Astrocyte (in vitro differentiated cells and primary cell): ENCODE results near the gene LGALS8. TPM values are rescaled to one million over a fixed set of nuclear protein-coding genes. Genes with fewer than 3 reads are reported as not detected.

ENCODE experiments used
- DNase-seq: peaks from one replicate; pipeline ENCODE4 v3.0.0-alpha.2; 2010; ENCODE audit warnings: low read depth
- FAIRE-seq: peaks from 2 replicates; lab custom pipeline; 2011; peaks lifted over from hg19 to GRCh38; lab: Jason Lieb, UNC
- H2AFZ ChIP-seq: 2 replicates; pipeline ENCODE4 v1.6.0; 2012; ENCODE audit warnings: low read depth, low read length, inconsistent platforms
- H3K27ac ChIP-seq: 2 replicates; pipeline ENCODE4 v1.5.1; 2011; ENCODE audit warnings: low read depth, low read length, inconsistent platforms
- H3K27me3 ChIP-seq: 2 replicates; pipeline ENCODE4 v1.6.0; 2011; ENCODE audit warnings: low read length, inconsistent platforms; ENCODE audit not compliant: insufficient read depth
- H3K36me3 ChIP-seq: 2 replicates; pipeline ENCODE4 v1.5.1; 2011; ENCODE audit warnings: low read length, inconsistent platforms; ENCODE audit not compliant: insufficient read depth
- H3K4me1 ChIP-seq: 2 replicates; pipeline ENCODE4 v1.5.1; 2011; ENCODE audit warnings: low read length, inconsistent platforms; ENCODE audit not compliant: insufficient read depth
- H3K4me2 ChIP-seq: 2 replicates; pipeline ENCODE4 v1.6.0; 2012; ENCODE audit warnings: low read length, inconsistent platforms
- H3K4me3 ChIP-seq: 2 replicates; pipeline ENCODE4 v1.5.1; 2011; ENCODE audit warnings: low read depth, mild to moderate bottlenecking, low read length, inconsistent platforms; ENCODE audit not compliant: insufficient read depth
- H3K79me2 ChIP-seq: 2 replicates; pipeline ENCODE4 v1.6.0; 2012; ENCODE audit warnings: mild to moderate bottlenecking, low read length, inconsistent platforms; ENCODE audit not compliant: insufficient read depth
- H3K9ac ChIP-seq: 2 replicates; pipeline ENCODE4 v1.6.0; 2012; ENCODE audit warnings: mild to moderate bottlenecking, low read length, inconsistent platforms
- H3K9me3 ChIP-seq: 2 replicates; pipeline ENCODE4 v1.5.1; 2012; ENCODE audit warnings: low read depth, mild to moderate bottlenecking, low read length, inconsistent platforms; ENCODE audit not compliant: insufficient read depth
- H4K20me1 ChIP-seq: 2 replicates; pipeline ENCODE4 v1.6.0; 2012; ENCODE audit warnings: low read length, inconsistent platforms; ENCODE audit not compliant: insufficient read depth
- H3K27ac Mint-ChIP-seq: one replicate; pipeline ENCODE4 v1.8.0; 2021; ENCODE audit warnings: mild to moderate bottlenecking, mixed read lengths; ENCODE audit not compliant: unreplicated experiment
- H3K27me3 Mint-ChIP-seq: one replicate; pipeline ENCODE4 v1.8.0; 2021; ENCODE audit warnings: low read depth, mixed read lengths; ENCODE audit not compliant: unreplicated experiment
- H3K36me3 Mint-ChIP-seq: one replicate; pipeline ENCODE4 v1.8.0; 2021; ENCODE audit warnings: low read depth, mixed read lengths; ENCODE audit not compliant: unreplicated experiment
- H3K4me1 Mint-ChIP-seq: one replicate; pipeline ENCODE4 v1.8.0; 2021; ENCODE audit warnings: low read depth, mixed read lengths; ENCODE audit not compliant: unreplicated experiment
- H3K4me3 Mint-ChIP-seq: one replicate; pipeline ENCODE4 v1.8.0; 2021; ENCODE audit warnings: mild to moderate bottlenecking, moderate library complexity, mixed read lengths; ENCODE audit not compliant: unreplicated experiment
- H3K9me3 Mint-ChIP-seq: one replicate; pipeline ENCODE4 v1.8.0; 2021; ENCODE audit warnings: mild to moderate bottlenecking, mixed read lengths; ENCODE audit not compliant: unreplicated experiment
- CTCF ChIP-seq: IDR thresholded peaks from 2 replicates; pipeline ENCODE4 v1.5.1; 2011; ENCODE audit warnings: low read depth, mild to moderate bottlenecking, inconsistent platforms, low read length, moderate library complexity; ENCODE audit not compliant: insufficient read depth
- EZH2 ChIP-seq: IDR thresholded peaks from 2 replicates; pipeline ENCODE4 v1.6.1; 2012; ENCODE audit warnings: mild to moderate bottlenecking, low read length, inconsistent platforms; ENCODE audit not compliant: insufficient read depth
- total RNA-seq: library from RNA; stranded (reverse); gene quantifications from 2 replicates; pipeline ENCODE4 v1.2.1, GENCODE V29; 2021

Gene LGALS8
- total RNA-seq, 1 donor from 2014 or later, result 27.9 TPM

- Histone ChIP-seq H3K27me3 (peaks cover 4% of the 10 kb centered on the region), H4K20me1 (no peaks in the 10 kb centered on the region), H3K4me1 (no peaks in the 10 kb centered on the region), H3K9me3 (no peaks in the 10 kb centered on the region), H3K9ac (no peak overlapping the region), H2AFZ (no peak overlapping the region), H3K36me3 (no peaks in the 10 kb centered on the region), H3K4me2 (no peak overlapping the region), H3K27ac (no peak overlapping the region), H3K4me3 (no peak overlapping the region), H3K79me2 (no peaks in the 10 kb centered on the region)
- no peaks in the 10 kb centered on the region for H3K27me3 Mint-ChIP-seq
- DNase-seq (peak; percentile 20), FAIRE-seq (no peak)
- no peaks in the 10 kb centered on the region for H3K9me3 Mint-ChIP-seq
- H3K4me1 Mint-ChIP-seq, result no peaks in the 10 kb centered on the region
- no peak overlapping the region for H3K27ac Mint-ChIP-seq
- TF ChIP-seq EZH2 (no peak), CTCF (peak; percentile 50)
- no peak overlapping the region for H3K4me3 Mint-ChIP-seq
- no peaks in the 10 kb centered on the region for H3K36me3 Mint-ChIP-seq
Observed at GRCh38 chr1:236489710-236490377, 33.9 kb upstream of the LGALS8 start.

GRCh38 chr1:236491469-236492136 is 32.2 kb upstream of the LGALS8 start:
- DNase-seq, result no peak
- Mint-ChIP-seq H3K9me3 (no peaks in the 10 kb centered on the region), H3K27ac (no peak overlapping the region), H3K27me3 (no peaks in the 10 kb centered on the region), H3K4me3 (no peak overlapping the region), H3K4me1 (no peaks in the 10 kb centered on the region), H3K36me3 (no peaks in the 10 kb centered on the region)
- Histone ChIP-seq H3K79me2 (no peaks in the 10 kb centered on the region), H3K27ac (no peak overlapping the region), H3K9ac (no peak overlapping the region), H3K9me3 (no peaks in the 10 kb centered on the region), H3K4me2 (no peak overlapping the region), H3K36me3 (no peaks in the 10 kb centered on the region), H3K4me3 (no peak overlapping the region), H3K27me3 (peaks cover 4% of the 10 kb centered on the region), H3K4me1 (no peaks in the 10 kb centered on the region), H4K20me1 (no peaks in the 10 kb centered on the region), H2AFZ (no peak overlapping the region)
- no peak for FAIRE-seq
- TF ChIP-seq EZH2 (no peak), CTCF (no peak)

GRCh38 chr1:236492378-236492777 is 31.4 kb upstream of the LGALS8 start:
- Mint-ChIP-seq H3K9me3 (no peaks in the 10 kb centered on the region), H3K4me1 (no peaks in the 10 kb centered on the region), H3K4me3 (no peak overlapping the region), H3K36me3 (no peaks in the 10 kb centered on the region), H3K27me3 (no peaks in the 10 kb centered on the region), H3K27ac (no peak overlapping the region)
- no peak overlapping the region for H3K9ac ChIP-seq
- H3K79me2 ChIP-seq, result no peaks in the 10 kb centered on the region
- DNase-seq, result no peak
- H2AFZ ChIP-seq, result no peak overlapping the region
- H4K20me1 ChIP-seq, result no peaks in the 10 kb centered on the region
- peaks cover 4% of the 10 kb centered on the region for H3K27me3 ChIP-seq
- no peaks in the 10 kb centered on the region for H3K36me3 ChIP-seq
- no peak overlapping the region for H3K4me3 ChIP-seq
- H3K4me2 ChIP-seq, result no peak overlapping the region
- H3K9me3 ChIP-seq, result no peaks in the 10 kb centered on the region
- TF ChIP-seq EZH2 (no peak), CTCF (no peak)
- H3K4me1 ChIP-seq, result no peaks in the 10 kb centered on the region
- FAIRE-seq, result no peak
- no peak overlapping the region for H3K27ac ChIP-seq
